GM13977 (cell line): ENCODE results near the gene ITGB3BP.

Experiments
- DNase-seq: peaks from one replicate; pipeline ENCODE4 v3.0.0; 2012; ENCODE audit warnings: low spot score
- CTCF ChIP-seq: IDR thresholded peaks from 2 replicates; pipeline ENCODE4 v1.5.1; 2012; ENCODE audit warnings: mild to moderate bottlenecking, control low read depth; ENCODE audit not compliant: insufficient read depth; ENCODE audit errors: extremely low read depth, missing control alignments
- in situ Hi-C: fragments of 300-500 bp; cut with MboI; formaldehyde crosslinking; loops from one replicate; pipeline ENCODE4 v1.12.0; 2022; ENCODE audit warnings: low sequenced_read_pairs, low pct_unique_long_range_greater_than_20kb, mixed read lengths, inconsistent platforms; ENCODE audit not compliant: unreplicated experiment

Gene ITGB3BP

DNA sequence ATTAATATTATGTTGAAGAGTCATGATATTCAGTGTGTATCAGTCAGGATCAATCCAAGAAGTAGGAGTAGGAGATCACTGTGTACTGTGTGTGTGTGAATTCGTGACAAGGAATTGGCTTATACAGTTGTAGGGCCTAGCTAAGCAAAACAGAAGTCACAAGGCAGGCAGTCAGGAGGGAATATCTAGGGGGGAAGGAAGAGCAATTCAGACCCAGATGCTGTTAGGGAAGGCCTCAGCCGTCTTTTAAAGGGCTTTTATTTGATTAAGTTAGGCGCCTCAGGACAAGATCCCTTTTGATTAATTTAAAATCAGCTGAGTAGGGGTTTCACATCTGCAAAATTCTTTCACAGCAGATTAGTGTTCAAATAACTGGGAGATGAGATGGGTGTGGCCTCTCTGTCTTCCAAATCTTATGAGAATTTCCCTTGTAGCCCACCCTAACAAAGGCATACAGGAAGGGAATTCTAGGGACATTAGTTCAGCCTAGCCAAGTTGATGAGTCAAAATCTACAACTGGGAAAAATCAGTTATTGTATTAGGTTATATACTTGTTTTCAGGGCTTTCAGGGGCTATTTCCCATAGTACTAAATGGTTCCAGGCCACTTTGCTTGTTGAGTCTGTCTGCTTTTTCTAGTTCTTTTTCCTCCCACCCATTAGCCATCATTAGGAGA is 108.2 kb downstream of the ITGB3BP start:
- TF ChIP-seq CTCF = no peak
- no peak for DNase-seq
- in situ Hi-C loops = no loop called here

DNA sequence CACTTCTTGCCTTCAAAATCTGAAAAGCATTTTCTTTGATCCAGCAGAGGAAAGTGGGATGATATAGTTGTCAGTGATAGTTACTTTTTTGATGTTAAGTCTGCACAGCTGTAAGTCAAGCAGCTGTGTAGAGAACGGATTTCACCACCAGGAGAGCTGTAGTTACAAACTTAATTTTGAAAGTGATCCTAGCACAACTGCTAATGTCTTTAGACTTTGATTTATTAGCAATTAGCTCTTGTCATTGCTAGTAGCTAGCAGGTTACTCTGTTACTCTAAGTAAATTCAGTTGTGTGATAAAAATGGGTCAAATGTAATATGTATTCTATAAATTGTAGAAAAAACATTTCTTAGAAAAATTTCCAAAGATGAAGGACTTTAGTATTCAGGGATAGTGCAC is 109.6 kb downstream of the ITGB3BP start:
- in situ Hi-C loops = no loop called here
- TF ChIP-seq CTCF = no peak
- no peak for DNase-seq

- DNase-seq = no peak
- TF ChIP-seq CTCF = no peak
- in situ Hi-C loops = no loop called here
Measured at GRCh38 chr1:63411066-63411465, 112.0 kb downstream of the ITGB3BP start.

DNA sequence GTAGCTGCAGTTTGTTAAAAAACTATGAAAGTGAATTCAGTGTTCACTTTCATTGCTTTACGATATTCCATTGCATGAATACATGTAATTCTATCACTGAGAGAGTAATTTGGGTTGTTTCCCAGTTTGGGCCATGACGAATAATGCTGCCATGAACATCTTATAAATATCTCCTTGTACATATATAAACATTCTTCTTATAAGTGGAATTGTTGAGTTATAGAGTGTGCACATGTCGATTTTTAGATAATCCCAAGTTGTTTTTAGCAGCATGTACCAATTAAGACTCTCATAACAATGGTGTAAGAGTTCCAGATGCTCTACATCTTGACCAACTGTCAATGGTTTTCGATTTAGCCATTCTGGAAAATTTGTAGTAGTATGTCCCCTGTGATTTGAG is 114.7 kb downstream of the ITGB3BP start:
- no peak for DNase-seq
- in situ Hi-C loops = no loop called here
- no peak for TF ChIP-seq CTCF

GRCh38 chr1:63407002-63407401 is 116.0 kb downstream of the ITGB3BP start:
- in situ Hi-C loops = no loop called here
- TF ChIP-seq CTCF = no peak
- DNase-seq = no peak

- in situ Hi-C loops = no loop called here
- no peak for DNase-seq
- TF ChIP-seq CTCF = no peak
Measured at GRCh38 chr1:63405987-63406386, 117.0 kb downstream of the ITGB3BP start.
